ENCODE data around the gene GPR55. TPM values are rescaled to one million over a fixed set of nuclear protein-coding genes. Genes with fewer than 3 reads are reported as not detected.

Gene GPR55
- total RNA-seq, 1 donor, result 0.81 TPM

- DNase-seq (ENCODE audit: low read depth in 2 of 3, low spot score in 2 of 3), result no peak
Observed at GRCh38 chr2:230903231-230904150, 21.6 kb downstream of the GPR55 start.

GRCh38 chr2:230902180-230902899 is 22.7 kb downstream of the GPR55 start:
- peak in 2 of 3 donors; percentile 58 to 79 for DNase-seq (ENCODE audit: low read depth in 2 of 3, low spot score in 2 of 3)

GRCh38 chr2:230901006-230901405 is 24.0 kb downstream of the GPR55 start:
- no peak for DNase-seq (ENCODE audit: low read depth in 2 of 3, low spot score in 2 of 3)

GRCh38 chr2:230900336-230900995 is 24.6 kb downstream of the GPR55 start:
- no peak for DNase-seq (ENCODE audit: low read depth in 2 of 3, low spot score in 2 of 3)

GRCh38 chr2:230899786-230900185 is 25.3 kb downstream of the GPR55 start:
- no peak for DNase-seq (ENCODE audit: low read depth in 2 of 3, low spot score in 2 of 3)

GRCh38 chr2:230899287-230899686 is 25.8 kb downstream of the GPR55 start:
- DNase-seq (ENCODE audit: low read depth in 2 of 3, low spot score in 2 of 3), result no peak

- DNase-seq (ENCODE audit: low read depth in 2 of 3, low spot score in 2 of 3), result no peak
Observed at GRCh38 chr2:230898713-230899091, 26.3 kb downstream of the GPR55 start.

GRCh38 chr2:230898016-230898712 is 26.9 kb downstream of the GPR55 start:
- no peak for DNase-seq (ENCODE audit: low read depth in 2 of 3, low spot score in 2 of 3)

GRCh38 chr2:230896346-230897115 is 28.5 kb downstream of the GPR55 start:
- no peak for DNase-seq (ENCODE audit: low read depth in 2 of 3, low spot score in 2 of 3)

- DNase-seq (ENCODE audit: low read depth in 2 of 3, low spot score in 2 of 3), result no peak
Observed at GRCh38 chr2:230895536-230896345, 29.3 kb downstream of the GPR55 start.

GRCh38 chr2:230893841-230894781 is 30.9 kb downstream of the GPR55 start:
- DNase-seq (ENCODE audit: low read depth in 2 of 3, low spot score in 2 of 3), result peak in 2 of 3 donors; percentile 35 to 37

GRCh38 chr2:230893338-230893737 is 31.7 kb downstream of the GPR55 start:
- no peak for DNase-seq (ENCODE audit: low read depth in 2 of 3, low spot score in 2 of 3)

- no peak for DNase-seq (ENCODE audit: low read depth in 2 of 3, low spot score in 2 of 3)
Observed at GRCh38 chr2:230891509-230891908, 33.5 kb downstream of the GPR55 start.

GRCh38 chr2:230891064-230891463 is 34.0 kb downstream of the GPR55 start:
- DNase-seq (ENCODE audit: low read depth in 2 of 3, low spot score in 2 of 3), result no peak

GRCh38 chr2:230890646-230891045 is 34.4 kb downstream of the GPR55 start:
- no peak for DNase-seq (ENCODE audit: low read depth in 2 of 3, low spot score in 2 of 3)

GRCh38 chr2:230889911-230890601 is 35.0 kb downstream of the GPR55 start:
- DNase-seq (ENCODE audit: low read depth in 2 of 3, low spot score in 2 of 3), result no peak

GRCh38 chr2:230888824-230889400 is 36.1 kb downstream of the GPR55 start:
- DNase-seq (ENCODE audit: low read depth in 2 of 3, low spot score in 2 of 3), result no peak
